Skeletal muscle satellite cell (primary cell): ENCODE results near the gene SOCS1.
"Not testable (repeated sequence)": the region's sequence is repeated elsewhere in the genome, so short reads cannot be mapped to it uniquely, and the experiment has no call there.

ENCODE experiments used
- H3K27me3 ChIP-seq: 2 replicates; pipeline ENCODE4 v1.7.0; 2013; ENCODE audit warnings: low read length; ENCODE audit not compliant: control insufficient read depth, insufficient read depth
- H3K36me3 ChIP-seq: 2 replicates; pipeline ENCODE4 v1.7.0; 2013; ENCODE audit warnings: mild to moderate bottlenecking, control low read depth, low read length; ENCODE audit not compliant: insufficient read depth
- H3K4me1 ChIP-seq: 2 replicates; pipeline ENCODE4 v1.7.0; 2013; ENCODE audit warnings: low read length; ENCODE audit not compliant: control insufficient read depth, insufficient read depth
- H3K4me2 ChIP-seq: 2 replicates; pipeline ENCODE4 v1.7.0; 2013; ENCODE audit warnings: mild to moderate bottlenecking, low read length
- H3K4me3 ChIP-seq: 2 replicates; pipeline ENCODE4 v1.7.0; 2013; ENCODE audit warnings: low read length
- H3K9ac ChIP-seq: 2 replicates; pipeline ENCODE4 v1.7.0; 2013; ENCODE audit warnings: mild to moderate bottlenecking, low read depth, low read length, moderate library complexity
- H3K9me3 ChIP-seq: replicated peaks from 2 replicates; pipeline ENCODE4 v1.7.0; 2013; ENCODE audit warnings: mild to moderate bottlenecking, control low read depth, low read length

SOCS1 gene

DNA sequence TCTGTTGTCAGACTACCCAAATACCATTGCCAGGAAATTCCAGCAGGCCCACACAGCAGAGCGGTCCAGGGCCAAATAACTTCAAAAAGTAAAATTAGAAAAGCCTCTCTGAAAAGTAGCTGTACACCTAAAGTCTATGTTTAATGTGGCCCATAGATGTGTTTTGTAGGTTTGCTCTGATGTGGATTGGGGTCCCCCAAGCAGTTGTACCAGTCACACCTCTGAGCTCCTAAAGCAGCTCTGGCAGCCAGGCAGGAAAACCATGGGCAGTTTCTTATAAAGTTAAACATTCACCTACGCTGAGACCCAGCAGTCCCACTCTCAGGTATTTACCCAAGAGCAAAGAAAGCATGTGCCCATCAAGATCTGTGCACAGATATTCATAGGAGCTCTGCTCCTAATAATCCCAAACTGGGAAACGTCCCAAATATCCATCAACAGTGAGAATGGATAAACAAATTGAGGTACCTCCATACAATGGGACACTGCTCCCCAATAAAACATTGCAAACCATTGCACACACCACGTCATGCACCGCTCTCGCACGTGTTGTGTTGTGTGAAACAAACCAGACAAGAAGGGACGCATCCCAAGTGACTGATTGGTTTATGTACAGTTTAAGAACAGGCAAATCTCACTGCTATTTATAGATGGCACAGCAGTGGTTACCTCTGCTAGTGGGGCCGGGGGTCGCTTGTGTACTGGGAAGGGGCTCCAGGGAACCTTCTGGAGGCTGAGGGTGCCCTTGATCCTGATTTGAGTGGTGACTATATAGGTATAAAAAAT, 40.9 kb upstream of the SOCS1 start:
- Histone ChIP-seq H3K27me3 (peaks cover 16% of the 10 kb centered on the region), H3K4me2 (peak overlapping the region; percentile 70), H3K9me3 (no peaks in the 10 kb centered on the region), H3K36me3 (no peaks in the 10 kb centered on the region), H3K4me1 (peaks cover 6% of the 10 kb centered on the region), H3K4me3 (peak overlapping the region; percentile 34), H3K9ac (no peak overlapping the region)

DNA sequence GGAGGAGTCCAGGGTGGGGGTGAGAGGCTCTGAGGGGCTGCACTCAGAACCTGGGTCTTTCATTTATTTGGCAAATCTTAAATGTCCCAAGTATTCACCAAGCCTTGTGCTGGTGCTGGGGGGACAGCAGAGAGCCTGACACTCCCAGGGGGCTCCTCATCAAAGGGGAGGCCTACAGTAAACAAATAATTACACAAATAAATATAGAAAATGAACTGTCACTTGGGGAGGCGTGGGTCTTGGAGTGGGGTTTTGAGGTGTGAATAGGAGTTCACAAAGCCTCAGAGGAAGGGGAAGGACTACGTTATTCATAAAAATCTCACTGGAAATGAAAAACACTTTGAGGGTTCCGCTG, 40.3 kb upstream of the SOCS1 start:
- peaks cover 6% of the 10 kb centered on the region for H3K4me1 ChIP-seq
- no peaks in the 10 kb centered on the region for H3K36me3 ChIP-seq
- no peak overlapping the region for H3K4me3 ChIP-seq
- H3K27me3 ChIP-seq: peaks cover 21% of the 10 kb centered on the region
- H3K9ac ChIP-seq: no peak overlapping the region
- no peak overlapping the region for H3K4me2 ChIP-seq
- H3K9me3 ChIP-seq: no peaks in the 10 kb centered on the region

DNA sequence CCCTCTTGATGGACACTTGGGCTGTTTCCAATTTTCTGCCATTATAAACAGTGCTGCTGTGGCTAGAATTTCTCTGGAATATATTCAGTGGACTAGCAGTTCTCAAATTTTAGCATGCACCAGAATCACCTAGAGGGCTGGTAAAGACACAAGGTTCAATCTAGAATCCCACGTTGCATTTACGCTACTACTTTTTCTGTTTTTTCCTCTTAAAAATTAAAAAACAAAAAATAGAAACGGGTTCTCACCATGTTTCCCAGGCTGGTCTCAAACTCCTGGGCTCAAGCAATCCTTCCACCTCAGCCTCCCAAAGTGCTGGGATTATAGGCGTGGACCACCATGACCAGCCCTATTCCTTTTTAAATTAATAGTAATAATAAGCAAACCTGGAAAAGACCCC, 39.7 kb upstream of the SOCS1 start:
- Histone ChIP-seq H3K36me3 (no peaks in the 10 kb centered on the region), H3K4me3 (no peak overlapping the region), H3K4me1 (peaks cover 6% of the 10 kb centered on the region), H3K9me3 (no peaks in the 10 kb centered on the region), H3K27me3 (peaks cover 28% of the 10 kb centered on the region), H3K9ac (no peak overlapping the region), H3K4me2 (no peak overlapping the region)

DNA sequence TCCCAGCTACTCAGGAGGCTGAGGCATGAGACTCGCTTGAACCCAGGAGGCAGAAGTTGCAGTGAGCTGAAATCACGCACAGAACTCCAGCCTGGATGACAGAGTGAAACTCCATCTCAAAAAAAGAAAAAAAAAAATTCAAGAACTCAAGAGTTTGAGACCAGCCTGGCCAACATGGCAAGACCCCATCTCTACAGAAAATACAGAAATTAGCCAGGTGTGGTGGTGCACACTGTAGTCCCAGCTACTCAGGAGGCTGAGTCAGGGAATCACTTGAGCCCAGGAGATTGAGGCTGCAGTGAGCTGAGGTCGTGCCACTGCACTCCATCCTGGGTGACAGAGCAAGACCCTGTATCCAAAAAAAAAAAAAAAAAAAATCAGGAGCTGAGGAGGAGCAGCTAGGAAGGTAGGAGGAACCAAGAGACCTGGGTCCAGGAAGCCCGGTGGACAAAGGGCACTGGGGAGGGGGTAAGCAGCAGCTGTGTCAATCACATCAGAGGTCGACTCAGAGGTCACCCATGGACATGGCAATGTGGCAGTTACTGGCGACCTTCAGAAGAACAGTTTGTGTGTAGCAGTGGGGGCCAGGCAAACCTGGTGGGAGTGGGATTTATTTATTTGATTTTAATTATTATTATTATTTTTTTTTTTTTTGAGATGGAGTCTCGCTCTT, 36.2 kb upstream of the SOCS1 start:
- Histone ChIP-seq H3K4me2 (no peak overlapping the region), H3K9me3 (no peaks in the 10 kb centered on the region), H3K36me3 (no peaks in the 10 kb centered on the region), H3K4me1 (no peaks in the 10 kb centered on the region), H3K9ac (no peak overlapping the region), H3K4me3 (no peak overlapping the region), H3K27me3 (peaks cover 50% of the 10 kb centered on the region)

DNA sequence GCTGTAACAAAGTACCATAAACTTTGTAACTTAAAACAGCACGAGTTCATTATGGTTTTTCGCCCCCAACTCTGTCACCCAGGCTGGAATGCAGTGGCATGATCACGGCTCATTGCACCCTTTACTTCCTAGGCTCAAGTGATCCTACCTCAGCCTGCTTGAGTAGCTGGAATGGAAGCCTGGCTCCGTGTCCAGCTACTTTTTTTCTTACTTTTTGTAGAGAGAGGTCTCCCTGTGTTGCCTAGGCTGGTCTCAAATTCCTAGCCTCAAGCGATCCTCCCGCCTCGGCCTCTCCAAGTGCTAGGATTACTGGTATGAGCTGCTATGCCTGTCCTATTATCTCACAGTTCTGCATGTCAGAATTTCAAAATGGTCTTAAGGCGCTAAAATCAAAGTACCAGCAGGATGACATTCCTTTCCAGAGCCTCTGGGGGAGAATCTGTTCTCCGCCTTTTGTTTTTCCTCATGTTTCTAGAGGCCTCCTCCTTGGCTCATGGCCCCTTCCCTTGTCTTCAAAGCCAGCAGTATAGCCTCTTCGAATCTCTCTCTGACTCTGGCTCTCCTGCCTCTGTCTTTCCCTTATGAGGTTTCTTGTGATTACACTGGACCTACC, 35.2 kb upstream of the SOCS1 start:
- no peak overlapping the region for H3K4me2 ChIP-seq

DNA sequence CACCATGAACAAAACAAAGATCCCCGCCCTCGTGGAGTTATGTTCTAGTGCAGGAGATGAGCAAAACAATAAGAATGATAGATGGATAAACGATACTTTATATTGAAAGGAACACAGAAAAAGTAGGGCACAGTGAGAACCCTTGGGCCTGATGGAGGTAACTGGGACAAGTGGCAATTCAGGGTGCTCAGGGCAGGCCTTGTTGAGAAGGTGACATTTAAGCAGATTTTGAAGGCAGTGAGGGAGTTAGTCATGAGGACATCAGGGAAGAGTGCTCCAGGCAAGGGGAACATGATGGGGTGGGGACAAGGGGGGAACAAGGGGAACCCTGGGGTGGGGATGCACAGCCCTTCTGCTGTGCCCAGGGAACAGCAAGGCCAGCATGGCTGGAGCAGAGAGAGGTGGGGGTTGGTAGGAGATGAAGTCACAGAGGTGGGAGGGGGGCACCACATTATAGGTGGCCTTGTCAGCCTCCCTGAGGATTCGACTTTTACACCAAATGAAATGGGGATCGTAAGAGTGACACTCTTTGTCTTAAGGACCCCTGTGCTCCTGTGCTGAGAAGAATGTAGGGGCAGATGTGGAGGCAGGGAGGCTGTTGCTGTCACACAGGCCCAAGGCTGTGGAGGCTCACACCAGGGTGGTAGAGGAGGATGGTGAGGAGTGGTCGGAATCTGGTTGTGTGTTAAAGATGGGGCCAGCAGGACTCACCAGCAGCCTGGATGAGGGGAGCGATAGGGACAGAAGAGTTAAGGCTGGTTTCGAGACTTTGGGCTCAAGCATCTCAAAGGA, 34.3 kb upstream of the SOCS1 start:
- H3K4me1 ChIP-seq: no peaks in the 10 kb centered on the region
- no peaks in the 10 kb centered on the region for H3K9me3 ChIP-seq
- H3K4me3 ChIP-seq: no peak overlapping the region
- H3K4me2 ChIP-seq: no peak overlapping the region
- peaks cover 65% of the 10 kb centered on the region for H3K27me3 ChIP-seq
- no peaks in the 10 kb centered on the region for H3K36me3 ChIP-seq
- no peak overlapping the region for H3K9ac ChIP-seq

More for the DNA sequence above, 35.2 kb upstream of the SOCS1 start:
- Histone ChIP-seq H3K4me3 (no peak overlapping the region), H3K9ac (no peak overlapping the region), H3K9me3 (no peaks in the 10 kb centered on the region), H3K36me3 (no peaks in the 10 kb centered on the region), H3K27me3 (peaks cover 56% of the 10 kb centered on the region), H3K4me1 (no peaks in the 10 kb centered on the region)

DNA sequence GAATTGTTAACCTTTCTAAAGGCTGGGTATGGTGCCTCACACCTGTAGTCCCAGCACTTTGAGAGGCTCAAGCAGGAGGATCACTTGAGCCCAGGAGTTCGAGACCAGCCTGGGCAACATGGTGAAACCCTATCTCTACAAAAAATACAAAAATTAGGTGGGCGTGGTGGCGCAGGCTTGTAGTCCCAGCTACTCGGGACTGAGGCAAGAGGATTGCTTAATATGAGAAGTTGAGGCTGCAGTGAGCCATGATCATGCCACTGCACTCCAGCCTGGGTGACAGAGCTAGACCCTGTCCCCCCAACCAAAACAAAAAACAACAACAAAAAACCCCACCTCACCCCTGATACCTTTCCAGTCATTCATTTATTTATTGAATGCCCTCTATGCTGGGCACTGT, 33.7 kb upstream of the SOCS1 start:
- H3K36me3 ChIP-seq, H3K4me3 ChIP-seq, H3K4me1 ChIP-seq, H3K9me3 ChIP-seq, H3K4me2 ChIP-seq, H3K9ac ChIP-seq: not testable (repeated sequence)
- peaks cover 71% of the 10 kb centered on the region for H3K27me3 ChIP-seq

DNA sequence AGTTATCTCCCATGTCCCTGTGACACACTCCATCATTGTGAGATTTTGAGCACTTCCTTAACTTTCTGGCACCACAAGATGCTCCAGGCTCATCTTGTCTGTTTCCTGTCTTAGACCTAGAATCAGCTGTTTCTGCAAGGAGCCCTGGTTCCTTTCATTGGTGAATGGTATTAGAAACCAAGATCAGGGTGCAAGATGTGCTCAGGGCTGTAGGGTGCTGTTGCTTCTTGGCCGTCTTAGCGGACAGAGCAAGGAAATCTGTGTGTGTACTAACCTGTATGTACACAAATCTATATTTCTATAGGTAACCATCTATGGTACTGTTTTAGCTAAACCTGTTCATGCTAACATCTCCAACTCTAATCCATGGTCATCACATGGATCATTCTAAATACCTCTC, 33.2 kb upstream of the SOCS1 start:
- Histone ChIP-seq H3K36me3 (no peaks in the 10 kb centered on the region), H3K4me3 (no peak overlapping the region), H3K27me3 (peaks cover 74% of the 10 kb centered on the region), H3K9ac (no peak overlapping the region), H3K4me2 (no peak overlapping the region), H3K9me3 (no peaks in the 10 kb centered on the region), H3K4me1 (no peaks in the 10 kb centered on the region)

DNA sequence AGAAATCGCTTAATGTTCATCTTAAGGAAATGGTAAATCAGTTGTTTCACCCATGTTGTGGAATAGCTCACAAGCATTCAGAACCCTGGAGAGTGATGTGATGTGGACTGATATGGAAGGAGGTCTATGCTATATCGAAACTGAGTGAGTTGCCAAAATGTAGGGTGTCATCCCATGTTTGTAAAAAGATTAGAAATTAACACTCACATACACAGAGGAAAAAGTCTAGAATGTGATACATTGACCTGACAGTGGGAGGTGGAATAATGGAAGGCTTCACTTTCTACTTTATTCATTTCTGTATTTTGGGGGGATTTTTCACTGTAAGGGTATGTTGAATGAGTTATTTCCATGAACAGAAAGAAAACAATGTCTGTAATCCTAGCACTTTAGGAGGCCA, 29.8 kb upstream of the SOCS1 start:
- peaks cover 68% of the 10 kb centered on the region for H3K27me3 ChIP-seq
- no peaks in the 10 kb centered on the region for H3K4me1 ChIP-seq
- H3K9ac ChIP-seq: no peak overlapping the region
- H3K9me3 ChIP-seq: no peaks in the 10 kb centered on the region
- no peak overlapping the region for H3K4me2 ChIP-seq
- no peaks in the 10 kb centered on the region for H3K36me3 ChIP-seq
- no peak overlapping the region for H3K4me3 ChIP-seq

DNA sequence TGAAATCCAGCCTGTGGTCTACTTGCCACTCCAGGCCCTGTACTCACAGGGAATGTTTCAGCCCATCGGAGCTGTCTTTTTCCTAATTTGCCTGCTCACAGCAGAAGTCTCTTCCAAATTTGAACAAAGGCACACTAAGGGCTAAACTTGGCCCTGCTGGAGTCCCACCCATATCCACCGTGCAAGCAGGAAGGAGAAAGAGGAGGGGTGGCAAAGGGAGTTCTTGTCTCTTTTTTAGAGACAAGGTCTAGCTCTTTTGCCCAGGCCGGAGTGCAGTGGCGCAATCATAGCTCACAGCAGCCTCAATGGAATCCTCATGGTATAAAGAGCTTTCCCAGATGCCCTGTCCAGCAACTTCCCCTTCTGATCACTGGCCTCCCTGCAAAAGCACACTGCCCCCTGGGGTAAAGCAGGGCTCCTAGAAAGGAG, 27.8 kb upstream of the SOCS1 start:
- peaks cover 67% of the 10 kb centered on the region for H3K27me3 ChIP-seq
- no peak overlapping the region for H3K9ac ChIP-seq

More for the DNA sequence above, 27.8 kb upstream of the SOCS1 start:
- Histone ChIP-seq H3K9me3 (no peaks in the 10 kb centered on the region), H3K4me3 (no peak overlapping the region), H3K4me2 (no peak overlapping the region), H3K36me3 (no peaks in the 10 kb centered on the region), H3K4me1 (no peaks in the 10 kb centered on the region)
